HEK293 (cell line): ENCODE data around the gene GSC2.
A peak's percentile ranks its signal among the peaks of the same experiment; 100 is the strongest.

Experiments
- HOXC10 ChIP-seq: sonication (generic); formaldehyde crosslinking; IDR thresholded peaks from 2 replicates; pipeline ENCODE4 v1.8.1; 2023; ENCODE audit warnings: mild to moderate bottlenecking, missing genetic modification reagents
- MZF1 ChIP-seq: fragments of 450-650 bp; formaldehyde crosslinking; IDR thresholded peaks from 2 replicates; pipeline ENCODE4 v1.5.1; 2017; ENCODE audit warnings: missing biosample characterization, missing genetic modification characterization, borderline replicate concordance
- OVOL3 ChIP-seq: fragments of 450-650 bp; formaldehyde crosslinking; IDR thresholded peaks from 2 replicates; pipeline ENCODE4 v1.5.1; 2016; ENCODE audit warnings: missing biosample characterization, missing genetic modification characterization
- RBAK ChIP-seq: fragments of 450-650 bp; formaldehyde crosslinking; IDR thresholded peaks from 2 replicates; pipeline ENCODE4 v1.5.1; 2016; ENCODE audit warnings: missing biosample characterization, missing genetic modification characterization
- SCRT2 ChIP-seq: fragments of 450-650 bp; formaldehyde crosslinking; IDR thresholded peaks from 2 replicates; pipeline ENCODE4 v1.5.1; 2016; ENCODE audit warnings: missing biosample characterization, missing genetic modification characterization
- SP7 ChIP-seq: fragments of 450-650 bp; formaldehyde crosslinking; IDR thresholded peaks from 2 replicates; pipeline ENCODE4 v1.5.1; 2016; ENCODE audit warnings: missing biosample characterization, missing genetic modification characterization
- YY1 ChIP-seq: fragments of 450-650 bp; formaldehyde crosslinking; IDR thresholded peaks from 2 replicates; pipeline ENCODE4 v1.5.1; 2018; ENCODE audit warnings: missing biosample characterization, missing genetic modification characterization
- ZBTB20 ChIP-seq: fragments of 450-650 bp; formaldehyde crosslinking; IDR thresholded peaks from 2 replicates; pipeline ENCODE4 v1.5.1; 2016; ENCODE audit warnings: missing biosample characterization, missing genetic modification characterization
- ZBTB26 ChIP-seq: fragments of 450-650 bp; formaldehyde crosslinking; optimal IDR thresholded peaks from 2 replicates; pipeline ENCODE3; 2016; ENCODE audit warnings: missing biosample characterization, mild to moderate bottlenecking, missing genetic modification characterization
- ZBTB7A ChIP-seq: fragments of 450-650 bp; formaldehyde crosslinking; IDR thresholded peaks from 2 replicates; pipeline ENCODE4 v1.5.1; 2016; ENCODE audit warnings: low read depth, missing biosample characterization, missing genetic modification characterization
- ZEB2 ChIP-seq: fragments of 450-650 bp; formaldehyde crosslinking; IDR thresholded peaks from 2 replicates; pipeline ENCODE4 v1.5.1; 2016; ENCODE audit warnings: missing biosample characterization, missing genetic modification characterization
- ZNF221 ChIP-seq: fragments of 450-650 bp; formaldehyde crosslinking; IDR thresholded peaks from 2 replicates; pipeline ENCODE4 v1.5.1; 2017; ENCODE audit warnings: missing biosample characterization, missing genetic modification characterization, borderline replicate concordance
- ZNF274 ChIP-seq, 2 experiments: fragments of 200-500 bp in 1 of 2; fragments of 450-650 bp in 1 of 2; sonication (Bioruptor generic) in 1 of 2; formaldehyde crosslinking in 1 of 2; IDR thresholded peaks; 2 replicates each; pipeline versions ENCODE4 v1.5.1 to v1.6.1; 2014 to 2016; ENCODE audit warnings: borderline replicate concordance in 1 of 2, inconsistent platforms in 1 of 2, low read length in 1 of 2, missing biosample characterization in 1 of 2, missing genetic modification characterization in 1 of 2
- ZNF324 ChIP-seq: fragments of 450-650 bp; formaldehyde crosslinking; IDR thresholded peaks from 2 replicates; pipeline ENCODE4 v1.5.1; 2016; ENCODE audit warnings: missing biosample characterization, missing genetic modification characterization
- ZNF350 ChIP-seq: fragments of 450-650 bp; formaldehyde crosslinking; IDR thresholded peaks from 2 replicates; pipeline ENCODE4 v1.5.0; 2017; ENCODE audit warnings: missing biosample characterization, mild to moderate bottlenecking, missing genetic modification characterization
- ZNF366 ChIP-seq: fragments of 450-650 bp; formaldehyde crosslinking; conservative IDR thresholded peaks from 2 replicates; pipeline ENCODE4 v1.5.1; 2016; ENCODE audit warnings: missing biosample characterization, missing genetic modification characterization
- ZNF600 ChIP-seq: fragments of 450-650 bp; formaldehyde crosslinking; IDR thresholded peaks from 2 replicates; pipeline ENCODE4 v1.5.1; 2016; ENCODE audit warnings: missing biosample characterization, missing genetic modification characterization
- ZNF621 ChIP-seq: fragments of 450-650 bp; formaldehyde crosslinking; IDR thresholded peaks from 2 replicates; pipeline ENCODE4 v1.5.1; 2017; ENCODE audit warnings: missing biosample characterization, missing genetic modification characterization
- ZNF623 ChIP-seq: fragments of 450-650 bp; formaldehyde crosslinking; IDR thresholded peaks from 2 replicates; pipeline ENCODE4 v1.5.1; 2016; ENCODE audit warnings: missing biosample characterization, missing genetic modification characterization
- ZNF660 ChIP-seq: fragments of 450-650 bp; IDR thresholded peaks from 2 replicates; pipeline ENCODE4 v1.5.1; 2018; ENCODE audit warnings: missing biosample characterization, mild to moderate bottlenecking, missing genetic modification characterization
- ZNF664 ChIP-seq: fragments of 450-650 bp; formaldehyde crosslinking; IDR thresholded peaks from 2 replicates; pipeline ENCODE4 v1.5.1; 2016; ENCODE audit warnings: missing biosample characterization, missing genetic modification characterization
- TF ChIP-seq, protein P1 (sequence below): fragments of 450-650 bp; formaldehyde crosslinking; IDR thresholded peaks from 2 replicates; pipeline ENCODE4 v1.5.1; 2017; ENCODE audit warnings: missing biosample characterization, missing genetic modification characterization
- TF ChIP-seq, protein P2 (sequence below): fragments of 450-650 bp; IDR thresholded peaks from 2 replicates; pipeline ENCODE4 v1.5.1; 2018; ENCODE audit warnings: missing biosample characterization, mild to moderate bottlenecking, missing genetic modification characterization
- TF ChIP-seq, protein P3 (sequence below): fragments of 450-650 bp; formaldehyde crosslinking; IDR thresholded peaks from 2 replicates; pipeline ENCODE4 v1.5.0; 2017; ENCODE audit warnings: missing biosample characterization, missing genetic modification characterization, borderline replicate concordance

The GSC2 gene

GRCh38 chr22:19109198-19110063, 40.7 kb downstream of the GSC2 start (continued):
- TF ChIP-seq ZNF274 (IDR thresholded peaks at IDR 0.05; ENCODE audit: low read length) (no peak), ZNF274 (tag by site-specific recombination; IDR thresholded peaks at IDR 0.05; ENCODE audit: borderline replicate concordance) (no peak), SCRT2 (tag by site-specific recombination) (peak; percentile 37; the same call in 1 of the 2 replicates), ZNF623 (no peak), ZBTB20 (no peak), ZNF350 (no peak), ZNF324 (tag by site-specific recombination) (no peak), SP7 (tag by site-specific recombination) (no peak), OVOL3 (tag by site-specific recombination) (no peak), ZNF621 (no peak), ZBTB7A (tag by site-specific recombination) (no peak), HOXC10 (CRISPR knock-in tag) (no peak), ZNF600 (tag by site-specific recombination) (peak; percentile 55; the same call in 1 of the 2 replicates), ZBTB26 (tag by site-specific recombination) (no peak), YY1 (no peak), ZEB2 (tag by site-specific recombination) (no peak), MZF1 (tag by site-specific recombination) (no peak), ZNF221 (no peak), ZNF366 (tag by site-specific recombination) (peak; percentile 55; the same call in 1 of the 2 replicates), ZNF664 (no peak), ZNF660 (tag by site-specific recombination) (peak; percentile 21; the same call in 1 of the 2 replicates), RBAK (tag by site-specific recombination) (no peak)
- TF ChIP-seq, protein P1, sequence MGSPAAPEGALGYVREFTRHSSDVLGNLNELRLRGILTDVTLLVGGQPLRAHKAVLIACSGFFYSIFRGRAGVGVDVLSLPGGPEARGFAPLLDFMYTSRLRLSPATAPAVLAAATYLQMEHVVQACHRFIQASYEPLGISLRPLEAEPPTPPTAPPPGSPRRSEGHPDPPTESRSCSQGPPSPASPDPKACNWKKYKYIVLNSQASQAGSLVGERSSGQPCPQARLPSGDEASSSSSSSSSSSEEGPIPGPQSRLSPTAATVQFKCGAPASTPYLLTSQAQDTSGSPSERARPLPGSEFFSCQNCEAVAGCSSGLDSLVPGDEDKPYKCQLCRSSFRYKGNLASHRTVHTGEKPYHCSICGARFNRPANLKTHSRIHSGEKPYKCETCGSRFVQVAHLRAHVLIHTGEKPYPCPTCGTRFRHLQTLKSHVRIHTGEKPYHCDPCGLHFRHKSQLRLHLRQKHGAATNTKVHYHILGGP (tag by site-specific recombination): no peak
- TF ChIP-seq, protein P2, sequence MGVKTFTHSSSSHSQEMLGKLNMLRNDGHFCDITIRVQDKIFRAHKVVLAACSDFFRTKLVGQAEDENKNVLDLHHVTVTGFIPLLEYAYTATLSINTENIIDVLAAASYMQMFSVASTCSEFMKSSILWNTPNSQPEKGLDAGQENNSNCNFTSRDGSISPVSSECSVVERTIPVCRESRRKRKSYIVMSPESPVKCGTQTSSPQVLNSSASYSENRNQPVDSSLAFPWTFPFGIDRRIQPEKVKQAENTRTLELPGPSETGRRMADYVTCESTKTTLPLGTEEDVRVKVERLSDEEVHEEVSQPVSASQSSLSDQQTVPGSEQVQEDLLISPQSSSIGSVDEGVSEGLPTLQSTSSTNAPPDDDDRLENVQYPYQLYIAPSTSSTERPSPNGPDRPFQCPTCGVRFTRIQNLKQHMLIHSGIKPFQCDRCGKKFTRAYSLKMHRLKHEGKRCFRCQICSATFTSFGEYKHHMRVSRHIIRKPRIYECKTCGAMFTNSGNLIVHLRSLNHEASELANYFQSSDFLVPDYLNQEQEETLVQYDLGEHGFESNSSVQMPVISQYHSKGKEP (tag by site-specific recombination): 0 out of 2 replicates have a peak, but pooled peaks have one; percentile 20
- TF ChIP-seq, protein P3, sequence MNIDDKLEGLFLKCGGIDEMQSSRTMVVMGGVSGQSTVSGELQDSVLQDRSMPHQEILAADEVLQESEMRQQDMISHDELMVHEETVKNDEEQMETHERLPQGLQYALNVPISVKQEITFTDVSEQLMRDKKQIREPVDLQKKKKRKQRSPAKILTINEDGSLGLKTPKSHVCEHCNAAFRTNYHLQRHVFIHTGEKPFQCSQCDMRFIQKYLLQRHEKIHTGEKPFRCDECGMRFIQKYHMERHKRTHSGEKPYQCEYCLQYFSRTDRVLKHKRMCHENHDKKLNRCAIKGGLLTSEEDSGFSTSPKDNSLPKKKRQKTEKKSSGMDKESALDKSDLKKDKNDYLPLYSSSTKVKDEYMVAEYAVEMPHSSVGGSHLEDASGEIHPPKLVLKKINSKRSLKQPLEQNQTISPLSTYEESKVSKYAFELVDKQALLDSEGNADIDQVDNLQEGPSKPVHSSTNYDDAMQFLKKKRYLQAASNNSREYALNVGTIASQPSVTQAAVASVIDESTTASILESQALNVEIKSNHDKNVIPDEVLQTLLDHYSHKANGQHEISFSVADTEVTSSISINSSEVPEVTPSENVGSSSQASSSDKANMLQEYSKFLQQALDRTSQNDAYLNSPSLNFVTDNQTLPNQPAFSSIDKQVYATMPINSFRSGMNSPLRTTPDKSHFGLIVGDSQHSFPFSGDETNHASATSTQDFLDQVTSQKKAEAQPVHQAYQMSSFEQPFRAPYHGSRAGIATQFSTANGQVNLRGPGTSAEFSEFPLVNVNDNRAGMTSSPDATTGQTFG (tag by site-specific recombination): no peak
